ENCODE measurements around the gene ARHGAP12.

Gene ARHGAP12

GRCh38 chr10:31851216-31851615 is 77.4 kb downstream of the ARHGAP12 start:
- Histone ChIP-seq H3K27me3 (ENCODE audit: insufficient read depth, poor library complexity, severe bottlenecking) (no peaks in the 10 kb centered on the region), H3K4me1 (ENCODE audit: insufficient read depth, poor library complexity, severe bottlenecking) (no peaks in the 10 kb centered on the region), H3K27ac (ENCODE audit: poor library complexity, severe bottlenecking) (no peak overlapping the region), H3K4me3 (ENCODE audit: severe bottlenecking) (no peak overlapping the region), H3K36me3 (ENCODE audit: low read depth) (peaks cover 8% of the 10 kb centered on the region; the same call in 1 of the 2 replicates), H3K9me3 (ENCODE audit: severe bottlenecking) (peaks cover 2% of the 10 kb centered on the region)
- TF ChIP-seq CTCF (IDR thresholded peaks at IDR 0.05; ENCODE audit: poor library complexity, severe bottlenecking), result no peak
- DNase-seq (ENCODE audit: low spot score) (no peak), ATAC-seq (ENCODE audit: low read depth) (no peak)

- DNase-seq (ENCODE audit: low spot score) (no peak), ATAC-seq (ENCODE audit: low read depth) (no peak)
- Histone ChIP-seq H3K4me3 (ENCODE audit: severe bottlenecking) (no peak overlapping the region), H3K27me3 (ENCODE audit: insufficient read depth, poor library complexity, severe bottlenecking) (no peaks in the 10 kb centered on the region), H3K36me3 (ENCODE audit: low read depth) (peaks cover 12% of the 10 kb centered on the region; the same call in 1 of the 2 replicates), H3K9me3 (ENCODE audit: severe bottlenecking) (no peaks in the 10 kb centered on the region), H3K27ac (ENCODE audit: poor library complexity, severe bottlenecking) (no peak overlapping the region), H3K4me1 (ENCODE audit: insufficient read depth, poor library complexity, severe bottlenecking) (no peaks in the 10 kb centered on the region)
- no peak for TF ChIP-seq CTCF (IDR thresholded peaks at IDR 0.05; ENCODE audit: poor library complexity, severe bottlenecking)
Measured at GRCh38 chr10:31847515-31847914, 81.1 kb downstream of the ARHGAP12 start.

GRCh38 chr10:31838709-31839108 is 89.9 kb downstream of the ARHGAP12 start:
- Histone ChIP-seq H3K4me3 (ENCODE audit: severe bottlenecking) (no peak overlapping the region), H3K27ac (ENCODE audit: poor library complexity, severe bottlenecking) (no peak overlapping the region), H3K4me1 (ENCODE audit: insufficient read depth, poor library complexity, severe bottlenecking) (no peaks in the 10 kb centered on the region), H3K36me3 (ENCODE audit: low read depth) (peaks cover 19% of the 10 kb centered on the region; the same call in 1 of the 2 replicates), H3K27me3 (ENCODE audit: insufficient read depth, poor library complexity, severe bottlenecking) (no peaks in the 10 kb centered on the region), H3K9me3 (ENCODE audit: severe bottlenecking) (no peaks in the 10 kb centered on the region)
- DNase-seq (ENCODE audit: low spot score) (no peak), ATAC-seq (ENCODE audit: low read depth) (no peak)
- TF ChIP-seq CTCF (IDR thresholded peaks at IDR 0.05; ENCODE audit: poor library complexity, severe bottlenecking), result no peak

GRCh38 chr10:31838065-31838464 is 90.6 kb downstream of the ARHGAP12 start:
- no peak for TF ChIP-seq CTCF (IDR thresholded peaks at IDR 0.05; ENCODE audit: poor library complexity, severe bottlenecking)
- Histone ChIP-seq H3K9me3 (ENCODE audit: severe bottlenecking) (no peaks in the 10 kb centered on the region), H3K36me3 (ENCODE audit: low read depth) (peaks cover 15% of the 10 kb centered on the region; the same call in 1 of the 2 replicates), H3K27me3 (ENCODE audit: insufficient read depth, poor library complexity, severe bottlenecking) (no peaks in the 10 kb centered on the region), H3K4me1 (ENCODE audit: insufficient read depth, poor library complexity, severe bottlenecking) (no peaks in the 10 kb centered on the region), H3K4me3 (ENCODE audit: severe bottlenecking) (no peak overlapping the region), H3K27ac (ENCODE audit: poor library complexity, severe bottlenecking) (no peak overlapping the region)
- DNase-seq (ENCODE audit: low spot score), result no peak
- no peak for ATAC-seq (ENCODE audit: low read depth)

- no peaks in the 10 kb centered on the region for H3K27me3 ChIP-seq (ENCODE audit: insufficient read depth, poor library complexity, severe bottlenecking)
- no peaks in the 10 kb centered on the region for H3K9me3 ChIP-seq (ENCODE audit: severe bottlenecking)
- peak; percentile 75 for TF ChIP-seq CTCF (IDR thresholded peaks at IDR 0.05; ENCODE audit: poor library complexity, severe bottlenecking)
- DNase-seq (ENCODE audit: low spot score) (no peak), ATAC-seq (ENCODE audit: low read depth) (0 out of 3 replicates have a peak, but pooled peaks have one; percentile 48)
- no peaks in the 10 kb centered on the region for H3K4me1 ChIP-seq (ENCODE audit: insufficient read depth, poor library complexity, severe bottlenecking)
- no peak overlapping the region for H3K4me3 ChIP-seq (ENCODE audit: severe bottlenecking)
- H3K27ac ChIP-seq (ENCODE audit: poor library complexity, severe bottlenecking), result no peak overlapping the region
- H3K36me3 ChIP-seq (ENCODE audit: low read depth), result peaks cover 19% of the 10 kb centered on the region; the same call in 1 of the 2 replicates
Measured at GRCh38 chr10:31836569-31837406, 91.8 kb downstream of the ARHGAP12 start.
